Spleen (tissue), 13 donors: ENCODE measurements around the gene BAIAP2L2. TPM values are rescaled to one million over a fixed set of nuclear protein-coding genes. Genes with fewer than 3 reads are reported as not detected.
"Not testable (repeated sequence)": the region's sequence is repeated elsewhere in the genome, so short reads cannot be mapped to it uniquely, and the experiment has no call there.

Experiments used
- DNase-seq: peaks from one replicate; pipeline ENCODE4 v3.0.0-alpha.2; 2020
- H3K27ac ChIP-seq, 8 donors: fragments of 200-600 bp; sonication (generic) in 7 of 8; 1 replicate in 4 of 8; 2 replicates in 4 of 8; pipeline versions ENCODE4 v1.5.0 to v1.8.0; 2016 to 2021; ENCODE audit warnings: inconsistent platforms in 4 of 8, mild to moderate bottlenecking in 4 of 8, moderate library complexity in 1 of 8
- H3K27me3 ChIP-seq, 7 donors: fragments of 200-600 bp; sonication (generic) in 6 of 7; replicated peaks in 1 of 7; 1 replicate in 4 of 7; 2 replicates in 3 of 7; pipeline versions ENCODE4 v1.5.0 to v1.8.0; 2016 to 2021; ENCODE audit warnings: inconsistent platforms in 3 of 7, mild to moderate bottlenecking in 1 of 7
- H3K36me3 ChIP-seq, 6 donors: fragments of 200-600 bp; sonication (generic) in 5 of 6; 1 replicate in 4 of 6; 2 replicates in 2 of 6; pipeline versions ENCODE4 v1.5.0 to v1.8.0; 2016 to 2021; ENCODE audit warnings: inconsistent platforms in 2 of 6
- H3K4me1 ChIP-seq, 6 donors: fragments of 200-600 bp; sonication (generic) in 5 of 6; 1 replicate in 3 of 6; 2 replicates in 3 of 6; pipeline versions ENCODE4 v1.5.0 to v1.8.0; 2016 to 2021; ENCODE audit warnings: inconsistent platforms in 3 of 6
- H3K4me3 ChIP-seq, 8 donors: fragments of 200-600 bp; sonication (generic) in 7 of 8; 1 replicate in 4 of 8; 2 replicates in 4 of 8; pipeline versions ENCODE4 v1.5.0 to v1.8.0; 2016 to 2021; ENCODE audit warnings: inconsistent platforms in 4 of 8, mild to moderate bottlenecking in 4 of 8, moderate library complexity in 2 of 8
- H3K9me3 ChIP-seq, 8 donors: fragments of 200-600 bp; sonication (generic) in 7 of 8; 1 replicate in 4 of 8; 2 replicates in 4 of 8; pipeline versions ENCODE4 v1.5.0 to v1.8.0; 2016 to 2021; ENCODE audit warnings: inconsistent platforms in 4 of 8
- CTCF ChIP-seq, 11 experiments: fragments of 200-600 bp in 7 of 11; fragments of 450-650 bp in 4 of 11; sonication (generic) in 4 of 11; IDR thresholded peaks in 8 of 11; conservative IDR thresholded peaks in 3 of 11; 1 replicate in 7 of 11; 2 replicates in 4 of 11; pipeline versions ENCODE4 v1.4.0 to v1.8.0; 2016 to 2021; ENCODE audit warnings: antibody characterized with exemption in 11 of 11, inconsistent platforms in 4 of 11, mild to moderate bottlenecking in 1 of 11
- POLR2A ChIP-seq, 3 donors: fragments of 450-650 bp; IDR thresholded peaks; one replicate each; pipeline ENCODE4 v1.5.1; 2017; ENCODE audit warnings: antibody characterized with exemption in 3 of 3, mild to moderate bottlenecking in 1 of 3
- POLR2AphosphoS5 ChIP-seq, 3 donors: sonication (generic); formaldehyde crosslinking; IDR thresholded peaks; one replicate each; pipeline ENCODE4 v1.5.1; 2017; ENCODE audit warnings: antibody characterized with exemption in 3 of 3
- WGBS, 5 donors: extraction: QIAGEN DNeasy Blood & Tissue Kit in 3 of 5; methylation state at CpG; one replicate each; pipeline versions ENCODE4 v1.1.5 to v1.1.7; 2013 to 2018; 5-methylcytosine and 5-hydroxymethylcytosine counted together
- intact Hi-C: fragments of 100-400 bp; cut with DNase I; formaldehyde crosslinking; loops from one replicate; pipeline ENCODE4 v1.15.0; 2023; ENCODE audit warnings: low total_unique reads
- long read RNA-seq, 2 donors: transcript quantifications; one replicate each; lab custom pipeline, GENCODE V29; 2026
- polyA plus RNA-seq, 3 donors: library from polyadenylated mRNA; stranded (reverse); fragments of 200-250 nt; gene quantifications; one replicate each; pipeline ENCODE4 v1.2.1, GENCODE V29; 2013
- total RNA-seq, 7 donors: library from RNA; depleted of rRNA in 3 of 7; stranded (reverse); fragments of >200 nt in 3 of 7; fragmentation: NEBNext Ultra II Directional in 4 of 7; extraction: Animal tissue kit (Norgen Biotek cat#: 25700) in 4 of 7; gene quantifications; one replicate each; pipeline versions ENCODE4 v1.1.0 to v1.2.1, GENCODE V29; 2016 to 2021
- donor health status: healthy with polysubstance abuse.
- donor health status: DM: no; HTN: no; CAD: no; lungs with moderate emphysema.
- donor health status: DM: no; HTN: no; CAD: no.
- donor health status: Bipolar disorder and iron deficiency.
- donor health status: healthy.
- donor health status: DM: no; HTN: no; CAD: no.
- donor health status: DM: yes; HTN: yes; CAD: no.

BAIAP2L2 gene
- total RNA-seq, result 1 to 10 TPM in 3 of 7 donors, under 1 TPM in 4; 0.37 to 3.0 (median 0.92) TPM
- 1 to 10 TPM in 1 of 3 donors, under 1 TPM in 2; 0.77 to 1.9 (median 0.90) TPM for polyA plus RNA-seq
- long read RNA-seq, donor 1, result 0 reads
- long read RNA-seq, donor 2, result 0 reads

- no peak for TF ChIP-seq CTCF (IDR thresholded peaks at IDR 0.05 in 8 of 11, conservative IDR thresholded peaks at IDR 0.05 in 3 of 11)
- TF ChIP-seq POLR2AphosphoS5 (IDR thresholded peaks at IDR 0.05), result no peak
- no peak for TF ChIP-seq POLR2A (IDR thresholded peaks at IDR 0.05)
- intact Hi-C loops, result loop anchor here (5.0 kb wide), 1 partner anchor 242 kb away; no protein-coding TSS in a partner anchor
- Histone ChIP-seq H3K4me3 (no peak within 1 kb of the TSS), H3K27ac (no peak within 1 kb of the TSS), H3K36me3 (peaks cover 0 to 22% (median 5%) of the 10 kb centered on the region in 6 donors), H3K9me3 (no peaks in the 10 kb centered on the region), H3K27me3 (no peaks in the 10 kb centered on the region), H3K4me1 (peaks cover 0 to 9% (median 7%) of the 10 kb centered on the region in 6 donors)
- DNase-seq, result no peak
- WGBS, 5 donors, result 82 to 94% (median 92%) methylated on average over 10 to 19 of the region's 19 CpGs
These were observed at the start of gene BAIAP2L2 for GRCh38 chr22:38110008-38110862. Gene BAIAP2L2, minus strand, starts transcription at chr22:38110684. Its CDS starts 159 bp downstream, at chr22:38110525.

- no peak for DNase-seq
- WGBS, 5 donors, result 88 to 97% (median 92%) methylated on average over 1 of the region's 1 CpG
- Histone ChIP-seq H3K27me3 (no peaks in the 10 kb centered on the region), H3K4me3 (no peak overlapping the region), H3K4me1 (peaks cover 0 to 5% (median 0%) of the 10 kb centered on the region in 6 donors), H3K36me3 (no peaks in the 10 kb centered on the region), H3K9me3 (peaks cover 0 to 3% (median 0%) of the 10 kb centered on the region in 8 donors), H3K27ac (no peak overlapping the region)
- intact Hi-C loops, result no loop called here
- TF ChIP-seq POLR2AphosphoS5 (IDR thresholded peaks at IDR 0.05), result no peak
- no peak for TF ChIP-seq POLR2A (IDR thresholded peaks at IDR 0.05)
- TF ChIP-seq CTCF (IDR thresholded peaks at IDR 0.05 in 8 of 11, conservative IDR thresholded peaks at IDR 0.05 in 3 of 11), result no peak
These were observed 45.2 kb upstream of the BAIAP2L2 start for GRCh38 chr22:38155703-38156102.

GRCh38 chr22:38154563-38154915, 44.1 kb upstream of the BAIAP2L2 start:
- intact Hi-C loops, H3K27ac ChIP-seq, DNase-seq, H3K36me3 ChIP-seq, H3K9me3 ChIP-seq, H3K4me3 ChIP-seq, H3K27me3 ChIP-seq, H3K4me1 ChIP-seq: not testable (repeated sequence)
- 54 to 86% (median 71%) methylated on average over 1 of the region's 1 CpG for WGBS, 5 donors

- Histone ChIP-seq H3K4me3 (no peak overlapping the region), H3K4me1 (peaks cover 0 to 10% (median 0%) of the 10 kb centered on the region in 6 donors), H3K36me3 (no peaks in the 10 kb centered on the region), H3K27me3 (no peaks in the 10 kb centered on the region), H3K27ac (no peak overlapping the region), H3K9me3 (peaks cover 0 to 3% (median 0%) of the 10 kb centered on the region in 8 donors)
- no peak for TF ChIP-seq POLR2A (IDR thresholded peaks at IDR 0.05)
- no peak for TF ChIP-seq POLR2AphosphoS5 (IDR thresholded peaks at IDR 0.05)
- TF ChIP-seq CTCF (IDR thresholded peaks at IDR 0.05 in 8 of 11, conservative IDR thresholded peaks at IDR 0.05 in 3 of 11), result no peak
- intact Hi-C loops, result no loop called here
- no peak for DNase-seq
- WGBS, 5 donors, result 67 to 94% (median 82%) methylated on average over 4 of the region's 4 CpGs
These were observed 43.5 kb upstream of the BAIAP2L2 start for GRCh38 chr22:38153821-38154562.
